GM12878 (cell line): ENCODE measurements around the gene IRF8. TPM values are rescaled to one million over a fixed set of nuclear protein-coding genes. Genes with fewer than 3 reads are reported as not detected.

Experiments used
- ATAC-seq: fragments of 200-7000 bp; cut with Tn5 transposase; 3 replicates; pipeline ENCODE4 v1.9.1; 2020; ENCODE audit warnings: mild to moderate bottlenecking, moderate library complexity
- BruUV-seq: library from RNA; stranded (reverse); fragments of 400-500 nt; replicated peaks from 2 replicates; lab custom pipeline; 2021; lab: Mats Ljungman, UMichigan
- CTCF ChIA-PET: fragments of 300-600 bp; sonication (Branson Sonifier 250); formaldehyde crosslinking; extraction: SDS; loops from one replicate; lab custom pipeline; 2021; ENCODE audit warnings: inconsistent platforms; lab: Yijun Ruan, JAX
- POLR2A ChIA-PET: fragments of 350-600 bp; formaldehyde crosslinking; extraction: SDS; loops from one replicate; lab custom pipeline; 2021; ENCODE audit warnings: inconsistent platforms; lab: Charles Lee
- RAD21 ChIA-PET: fragments of 300-600 bp; sonication (Branson Sonifier 250); formaldehyde crosslinking; loops from one replicate; lab custom pipeline; 2023; ENCODE audit warnings: antibody characterized with exemption; ENCODE audit not compliant: unreplicated experiment; lab: Charles Lee
- SMC1A ChIA-PET: fragments of 300-600 bp; sonication (Branson Sonifier 250); formaldehyde crosslinking; loops from one replicate; lab custom pipeline; 2023; ENCODE audit not compliant: unreplicated experiment, uncharacterized antibody; lab: Charles Lee
- DNase-seq: peaks from one replicate; pipeline ENCODE4 v3.0.0-alpha.2; 2011; ENCODE audit warnings: low read depth, low spot score
- FAIRE-seq: peaks from 3 replicates; lab custom pipeline; 2011; peaks lifted over from hg19 to GRCh38; lab: Jason Lieb, UNC
- H2AFZ ChIP-seq: 2 replicates; pipeline ENCODE4 v1.6.0; 2011; ENCODE audit warnings: low read depth, low read length, control low read depth; ENCODE audit not compliant: control insufficient read depth
- H3K27ac ChIP-seq: 2 replicates; pipeline ENCODE4 v1.5.1; 2011; ENCODE audit warnings: control low read depth; ENCODE audit not compliant: control insufficient read depth, insufficient read depth
- H3K27me3 ChIP-seq, 2 experiments: replicated peaks in 1 of 2; 2 replicates each; pipeline versions ENCODE4 v1.6.0 to v1.6.1; 2011; ENCODE audit warnings: low read length in 1 of 2; ENCODE audit not compliant: control insufficient read depth in 2 of 2, insufficient read depth in 2 of 2
- H3K36me3 ChIP-seq, 2 experiments: 2 replicates each; pipeline ENCODE4 v1.5.1; 2011; ENCODE audit warnings: low read length in 1 of 2; ENCODE audit not compliant: control insufficient read depth in 2 of 2, insufficient read depth in 2 of 2
- H3K4me1 ChIP-seq: 2 replicates; pipeline ENCODE4 v1.6.1; 2011; ENCODE audit warnings: mild to moderate bottlenecking, low read length, moderate library complexity, mixed read lengths; ENCODE audit not compliant: control insufficient read depth, insufficient read depth
- H3K4me2 ChIP-seq: 2 replicates; pipeline ENCODE4 v1.6.0; 2011; ENCODE audit warnings: control low read depth; ENCODE audit not compliant: control insufficient read depth, insufficient read depth
- H3K4me3 ChIP-seq: fragments of 200-600 bp; sonication (generic); 2 replicates; pipeline ENCODE4 v1.5.1; 2016
- H3K79me2 ChIP-seq: 2 replicates; pipeline ENCODE4 v1.6.0; 2011; ENCODE audit warnings: low read length; ENCODE audit not compliant: control insufficient read depth, insufficient read depth
- H3K9ac ChIP-seq: 2 replicates; pipeline ENCODE4 v1.8.0; 2011; ENCODE audit warnings: low read length, control low read depth, mixed read lengths; ENCODE audit not compliant: control insufficient read depth, insufficient read depth
- H3K9me3 ChIP-seq: replicated peaks from 3 replicates; pipeline ENCODE4 v1.5.1; 2011; ENCODE audit warnings: mild to moderate bottlenecking, low read length; ENCODE audit not compliant: control insufficient read depth, insufficient read depth
- H4K20me1 ChIP-seq: 2 replicates; pipeline ENCODE4 v1.6.0; 2011; ENCODE audit not compliant: control insufficient read depth, insufficient read depth
- FOXM1 ChIP-seq: IDR thresholded peaks from 2 replicates; pipeline ENCODE4 v1.6.1; 2012; ENCODE audit warnings: low read depth, mild to moderate bottlenecking, inconsistent platforms, low read length, moderate library complexity
- PML ChIP-seq: IDR thresholded peaks from 2 replicates; pipeline ENCODE4 v1.6.1; 2012; ENCODE audit warnings: low read length, inconsistent platforms
- RAD21 ChIP-seq: IDR thresholded peaks from 2 replicates; pipeline ENCODE4 v1.6.1; 2011; ENCODE audit warnings: mild to moderate bottlenecking, low read depth, low read length, moderate library complexity; ENCODE audit not compliant: insufficient read depth
- WRNIP1 ChIP-seq: IDR thresholded peaks from 2 replicates; pipeline ENCODE4 v1.6.1; 2011; ENCODE audit warnings: low read depth, low read length, improper control_type of control experiment, borderline replicate concordance
- WGBS: methylation state at CpG from one replicate; pipeline ENCODE4 v1.1.6; 2016; ENCODE audit warnings: low lambda C conversion rate; ENCODE audit not compliant: insufficient replicate concordance, insufficient coverage; ENCODE audit errors: missing lambda C conversion rate; 5-methylcytosine and 5-hydroxymethylcytosine counted together
- in situ Hi-C: fragments of 300-500 bp; cut with MboI; formaldehyde crosslinking; loops from 9 replicates; pipeline ENCODE4 v1.14.3; 2018; ENCODE audit warnings: mixed read lengths
- intact Hi-C: fragments of 100-400 bp; cut with micrococcal nuclease; formaldehyde crosslinking; loops from one replicate; pipeline ENCODE4 v1.14.2; 2022; ENCODE audit not compliant: unreplicated experiment
- polyA plus RNA-seq, 11 experiments: library from polyadenylated mRNA; depleted of rRNA in 4 of 11; unstranded in 6 of 11; stranded (reverse) in 5 of 11; fragments of >200 nt; fragmentation: Nextera tagmentation in 4 of 11; fragmentation: Illumina TruSeq in 1 of 11; extraction: Ambion mirVana in 4 of 11; extraction: Trizol in 1 of 11; gene quantifications; 1 replicate in 1 of 11; 2 replicates in 10 of 11; pipeline versions ENCODE4 v1.2.1 to v1.2.3, GENCODE V29; 2011 to 2016; ENCODE audit warnings: inconsistent platforms in 2 of 11, missing spikeins in 2 of 11, low read depth in 1 of 11
- total RNA-seq, 4 experiments: library from RNA; depleted of rRNA in 3 of 4; stranded (reverse); fragments of >200 nt in 3 of 4; fragmentation: Illumina TruSeq in 1 of 4; extraction: Trizol in 1 of 4; gene quantifications; 2 replicates each; pipeline versions ENCODE4 v1.2.1 to v1.2.3, GENCODE V29; 2013 to 2021
- TF ChIP-seq, protein P1 (sequence below): IDR thresholded peaks from 2 replicates; pipeline ENCODE4 v1.6.1; 2012; ENCODE audit warnings: low read depth, low read length, improper control_type of control experiment
- TF ChIP-seq, protein P2 (sequence below): IDR thresholded peaks from 2 replicates; pipeline ENCODE4 v1.6.1; 2011; ENCODE audit warnings: borderline replicate concordance, low read depth, mild to moderate bottlenecking, moderate library complexity, low read length; ENCODE audit not compliant: insufficient read depth, poor library complexity, severe bottlenecking

Gene IRF8
- total and polyA plus RNA-seq, 10 of the 15 experiments (the other 5 are each of a cell fraction or from before 2014, with no cell fraction given) = 17.1 to 237 (median 172) TPM

DNA sequence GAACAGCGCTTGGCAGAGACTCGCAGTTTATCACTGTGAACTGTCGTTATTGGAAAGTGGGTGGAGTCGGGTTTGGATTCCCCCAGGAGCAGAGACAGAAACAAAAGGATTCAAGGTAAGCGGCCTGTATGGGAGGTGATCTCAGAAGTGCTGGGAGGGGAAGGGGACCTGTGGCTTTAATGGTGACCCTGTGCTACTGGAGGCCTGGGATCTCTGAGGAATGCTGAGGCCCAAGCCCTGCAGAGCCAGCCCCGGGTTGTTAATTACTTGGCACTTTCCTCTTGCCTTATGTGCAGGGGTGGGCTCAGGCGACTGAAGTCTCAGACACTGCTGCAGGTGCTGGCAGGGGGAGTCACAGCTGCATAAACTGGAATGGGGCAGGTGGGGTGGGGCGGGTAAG is 27.4 kb downstream of the IRF8 start (continued):
- no peak for TF ChIP-seq RAD21
- TF ChIP-seq, protein P1, sequence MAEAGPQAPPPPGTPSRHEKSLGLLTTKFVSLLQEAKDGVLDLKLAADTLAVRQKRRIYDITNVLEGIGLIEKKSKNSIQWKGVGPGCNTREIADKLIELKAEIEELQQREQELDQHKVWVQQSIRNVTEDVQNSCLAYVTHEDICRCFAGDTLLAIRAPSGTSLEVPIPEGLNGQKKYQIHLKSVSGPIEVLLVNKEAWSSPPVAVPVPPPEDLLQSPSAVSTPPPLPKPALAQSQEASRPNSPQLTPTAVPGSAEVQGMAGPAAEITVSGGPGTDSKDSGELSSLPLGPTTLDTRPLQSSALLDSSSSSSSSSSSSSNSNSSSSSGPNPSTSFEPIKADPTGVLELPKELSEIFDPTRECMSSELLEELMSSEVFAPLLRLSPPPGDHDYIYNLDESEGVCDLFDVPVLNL = no peak

DNA sequence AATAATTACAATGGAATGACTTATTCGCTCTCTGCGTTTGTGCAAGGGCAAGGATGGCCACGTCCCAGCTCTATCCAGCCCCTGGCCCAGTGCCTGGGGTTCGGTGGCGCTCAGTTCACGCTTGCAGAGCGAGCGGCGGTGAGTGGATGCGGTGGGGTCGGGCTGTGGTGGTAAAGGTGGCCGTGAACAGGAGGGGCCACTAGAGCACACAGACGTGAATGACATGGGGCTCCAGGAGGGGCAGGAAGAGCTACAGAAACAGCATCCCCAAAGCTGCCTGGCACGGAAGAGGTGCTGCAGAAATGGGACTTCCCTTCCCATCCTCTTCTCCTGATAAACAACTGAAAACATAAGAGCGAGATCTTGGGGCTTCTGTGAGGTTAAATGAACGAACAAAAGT is 28.4 kb downstream of the IRF8 start:
- H2AFZ ChIP-seq = no peak overlapping the region
- H4K20me1 ChIP-seq = no peaks in the 10 kb centered on the region
- RAD21 ChIA-PET = no interaction called here
- intact Hi-C loops (no loop called here), in situ Hi-C loops (no loop called here)
- H3K9me3 ChIP-seq = no peaks in the 10 kb centered on the region
- SMC1A ChIA-PET = interaction anchor here (1.5 to 1.6 kb wide), 3 partner anchors 10 to 25 kb away, joined by 4 to 6 read pairs (median 4); no protein-coding TSS in a partner anchor
- CTCF ChIA-PET = interaction anchor here (1.2 kb wide), 1 partner anchor 108 kb away, joined by 4 read pairs; no protein-coding TSS in a partner anchor
- H3K36me3 ChIP-seq = no peaks in the 10 kb centered on the region
- no peaks in the 10 kb centered on the region for H3K79me2 ChIP-seq
- H3K4me1 ChIP-seq = peaks cover 12% of the 10 kb centered on the region
- no peak overlapping the region for H3K4me3 ChIP-seq
- no peak for FAIRE-seq
- no peak overlapping the region for H3K4me2 ChIP-seq
- H3K27ac ChIP-seq = no peak overlapping the region
- ATAC-seq = no peak
- BruUV-seq = no TSS peak
- 67% methylated on average over 16 of the region's 16 CpGs for WGBS
- POLR2A ChIA-PET = no interaction called here
- no peak for DNase-seq
- H3K9ac ChIP-seq = no peak overlapping the region
- no peaks in the 10 kb centered on the region for H3K27me3 ChIP-seq
- TF ChIP-seq FOXM1 = no peak
- no peak for TF ChIP-seq PML
- TF ChIP-seq, protein P2, sequence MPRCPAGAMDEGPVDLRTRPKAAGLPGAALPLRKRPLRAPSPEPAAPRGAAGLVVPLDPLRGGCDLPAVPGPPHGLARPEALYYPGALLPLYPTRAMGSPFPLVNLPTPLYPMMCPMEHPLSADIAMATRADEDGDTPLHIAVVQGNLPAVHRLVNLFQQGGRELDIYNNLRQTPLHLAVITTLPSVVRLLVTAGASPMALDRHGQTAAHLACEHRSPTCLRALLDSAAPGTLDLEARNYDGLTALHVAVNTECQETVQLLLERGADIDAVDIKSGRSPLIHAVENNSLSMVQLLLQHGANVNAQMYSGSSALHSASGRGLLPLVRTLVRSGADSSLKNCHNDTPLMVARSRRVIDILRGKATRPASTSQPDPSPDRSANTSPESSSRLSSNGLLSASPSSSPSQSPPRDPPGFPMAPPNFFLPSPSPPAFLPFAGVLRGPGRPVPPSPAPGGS = no peak
- no peak for TF ChIP-seq WRNIP1
